ENCODE data around the gene F3.

DNA sequence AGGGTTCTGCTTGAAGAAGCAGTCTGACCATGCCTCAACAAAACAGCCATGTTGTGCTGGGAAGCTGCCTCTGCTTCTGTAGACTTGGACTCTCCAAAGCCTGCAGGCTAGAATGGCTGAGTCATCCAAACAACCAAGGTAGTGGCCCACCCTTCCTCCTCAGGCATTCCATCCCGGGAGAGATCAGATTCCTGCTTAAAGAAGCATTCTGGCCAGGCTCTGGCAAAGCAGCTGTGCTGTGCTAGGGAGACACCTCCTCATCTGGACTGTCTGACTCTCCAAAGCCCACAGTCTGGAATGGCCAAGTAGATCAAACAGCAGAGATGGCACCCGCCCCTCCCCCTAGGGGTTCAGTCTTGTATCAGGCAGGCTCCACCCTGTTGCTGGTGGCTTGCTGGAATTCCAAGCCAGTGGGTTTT lies 38.3 kb upstream of the F3 start:
- TF ChIP-seq POLR2A (IDR thresholded peaks at IDR 0.05; ENCODE audit: low read length) (no peak), GATA1 (IDR thresholded peaks at IDR 0.05; ENCODE audit: low read depth, low read length) (no peak)
